ENCODE results near the gene TADA3.

- TF ChIP-seq CTCF (IDR thresholded peaks at IDR 0.05), result no peak
- TF ChIP-seq POLR2AphosphoS5 (IDR thresholded peaks at IDR 0.05), result no peak
- no peak for TF ChIP-seq POLR2A (IDR thresholded peaks at IDR 0.05)
- TF ChIP-seq EP300 (IDR thresholded peaks at IDR 0.05; ENCODE audit: low read depth), result no peak
Measured at GRCh38 chr3:9818666-9819335, 26.5 kb upstream of the TADA3 start.
